Panc1 (cell line): ENCODE results near the gene TBP.

Source experiments
- CTCF ChIP-seq: fragments of 450-650 bp; IDR thresholded peaks from 2 replicates; pipeline ENCODE4 v1.5.1; 2017; ENCODE audit warnings: mild to moderate bottlenecking
- POLR2AphosphoS5 ChIP-seq: IDR thresholded peaks from 2 replicates; pipeline ENCODE4 v1.6.1; 2012; ENCODE audit warnings: mild to moderate bottlenecking, low read depth, low read length, moderate library complexity
- SIN3A ChIP-seq: IDR thresholded peaks from 2 replicates; pipeline ENCODE4 v1.6.1; 2012; ENCODE audit warnings: low read depth, mild to moderate bottlenecking, low read length, moderate library complexity, borderline replicate concordance; ENCODE audit not compliant: insufficient read depth
- TCF7L2 ChIP-seq: IDR thresholded peaks from 2 replicates; pipeline ENCODE4 v1.6.1; 2011; ENCODE audit warnings: mild to moderate bottlenecking, low read depth, low read length, inconsistent platforms
- TF ChIP-seq, protein P1 (sequence below), 2 experiments: IDR thresholded peaks; 2 replicates each; pipeline ENCODE4 v1.6.1; 2011 to 2012; ENCODE audit warnings: low read depth in 2 of 2, control low read depth in 1 of 2, low read length in 1 of 2, mild to moderate bottlenecking in 1 of 2, moderate library complexity in 1 of 2; ENCODE audit not compliant: insufficient read depth in 1 of 2

DNA sequence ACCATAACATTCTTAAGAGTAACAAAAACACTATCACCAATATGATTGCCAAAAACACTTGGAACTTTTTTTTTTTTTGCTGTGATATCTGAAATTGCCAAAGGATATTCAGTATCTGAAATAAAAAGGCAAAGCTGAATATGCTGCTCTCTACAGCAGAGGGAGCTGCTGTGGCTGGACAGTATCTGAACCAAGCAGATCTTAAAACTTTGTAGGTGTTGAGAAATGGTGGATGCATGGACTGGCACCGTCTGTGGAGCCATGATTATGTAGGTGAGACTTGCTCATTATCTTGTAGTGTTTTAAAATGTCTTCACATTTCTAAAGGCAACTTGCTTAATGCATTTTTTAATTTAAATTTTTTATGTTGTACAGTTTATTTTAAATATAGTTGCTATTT lies 21.1 kb downstream of the TBP start:
- peak; percentile 72 for TF ChIP-seq CTCF
- no peak for TF ChIP-seq SIN3A
- no peak for TF ChIP-seq POLR2AphosphoS5
- TF ChIP-seq, protein P1, sequence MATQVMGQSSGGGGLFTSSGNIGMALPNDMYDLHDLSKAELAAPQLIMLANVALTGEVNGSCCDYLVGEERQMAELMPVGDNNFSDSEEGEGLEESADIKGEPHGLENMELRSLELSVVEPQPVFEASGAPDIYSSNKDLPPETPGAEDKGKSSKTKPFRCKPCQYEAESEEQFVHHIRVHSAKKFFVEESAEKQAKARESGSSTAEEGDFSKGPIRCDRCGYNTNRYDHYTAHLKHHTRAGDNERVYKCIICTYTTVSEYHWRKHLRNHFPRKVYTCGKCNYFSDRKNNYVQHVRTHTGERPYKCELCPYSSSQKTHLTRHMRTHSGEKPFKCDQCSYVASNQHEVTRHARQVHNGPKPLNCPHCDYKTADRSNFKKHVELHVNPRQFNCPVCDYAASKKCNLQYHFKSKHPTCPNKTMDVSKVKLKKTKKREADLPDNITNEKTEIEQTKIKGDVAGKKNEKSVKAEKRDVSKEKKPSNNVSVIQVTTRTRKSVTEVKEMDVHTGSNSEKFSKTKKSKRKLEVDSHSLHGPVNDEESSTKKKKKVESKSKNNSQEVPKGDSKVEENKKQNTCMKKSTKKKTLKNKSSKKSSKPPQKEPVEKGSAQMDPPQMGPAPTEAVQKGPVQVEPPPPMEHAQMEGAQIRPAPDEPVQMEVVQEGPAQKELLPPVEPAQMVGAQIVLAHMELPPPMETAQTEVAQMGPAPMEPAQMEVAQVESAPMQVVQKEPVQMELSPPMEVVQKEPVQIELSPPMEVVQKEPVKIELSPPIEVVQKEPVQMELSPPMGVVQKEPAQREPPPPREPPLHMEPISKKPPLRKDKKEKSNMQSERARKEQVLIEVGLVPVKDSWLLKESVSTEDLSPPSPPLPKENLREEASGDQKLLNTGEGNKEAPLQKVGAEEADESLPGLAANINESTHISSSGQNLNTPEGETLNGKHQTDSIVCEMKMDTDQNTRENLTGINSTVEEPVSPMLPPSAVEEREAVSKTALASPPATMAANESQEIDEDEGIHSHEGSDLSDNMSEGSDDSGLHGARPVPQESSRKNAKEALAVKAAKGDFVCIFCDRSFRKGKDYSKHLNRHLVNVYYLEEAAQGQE (IDR thresholded peaks at IDR 0.05; ENCODE audit: insufficient read depth in 1 of 2, low read depth in 2 of 2, low read length in 1 of 2): no peak
- TF ChIP-seq TCF7L2: no peak
